ENCODE results near the gene DOHH. TPM values are rescaled to one million over a fixed set of nuclear protein-coding genes. Genes with fewer than 3 reads are reported as not detected.

DOHH gene
- total RNA-seq, 1 experiment from 2014 or later: 22.3 TPM

DNA sequence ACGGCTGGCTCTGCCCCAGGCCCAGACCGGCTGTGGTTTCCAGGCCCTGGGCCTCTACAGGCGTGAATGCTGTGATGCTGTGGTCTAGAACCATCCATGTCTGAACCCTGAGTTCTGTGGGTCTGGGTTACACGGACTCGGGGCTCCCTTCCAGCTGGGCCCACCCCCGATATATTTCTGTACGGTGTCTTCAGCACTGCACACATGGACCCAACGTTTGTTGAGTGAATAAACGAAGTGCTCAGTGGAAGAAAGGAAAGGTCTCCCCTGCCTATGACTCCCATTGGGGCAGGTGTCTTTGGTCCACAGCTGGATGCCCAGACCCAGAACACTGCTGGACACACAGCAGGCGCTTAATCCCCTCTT lies 45.2 kb upstream of the DOHH start:
- intact Hi-C loops (cut with micrococcal nuclease; ENCODE audit: unreplicated experiment): loop anchor here (10.0 kb wide), 1 partner anchor 159 kb away; the partner anchor contains the start of genes PIP5K1C and TJP3
- no peaks in the 10 kb centered on the region for H3K27me3 ChIP-seq (replicated peaks; ENCODE audit: insufficient read depth, low read depth, low read length, poor library complexity)
- no peak overlapping the region for H3K27ac ChIP-seq (ENCODE audit: low read depth, low read length, poor library complexity, severe bottlenecking)
- no peaks in the 10 kb centered on the region for H3K4me1 ChIP-seq (ENCODE audit: insufficient read depth, low read length, poor library complexity, severe bottlenecking)
- TF ChIP-seq, protein P1, sequence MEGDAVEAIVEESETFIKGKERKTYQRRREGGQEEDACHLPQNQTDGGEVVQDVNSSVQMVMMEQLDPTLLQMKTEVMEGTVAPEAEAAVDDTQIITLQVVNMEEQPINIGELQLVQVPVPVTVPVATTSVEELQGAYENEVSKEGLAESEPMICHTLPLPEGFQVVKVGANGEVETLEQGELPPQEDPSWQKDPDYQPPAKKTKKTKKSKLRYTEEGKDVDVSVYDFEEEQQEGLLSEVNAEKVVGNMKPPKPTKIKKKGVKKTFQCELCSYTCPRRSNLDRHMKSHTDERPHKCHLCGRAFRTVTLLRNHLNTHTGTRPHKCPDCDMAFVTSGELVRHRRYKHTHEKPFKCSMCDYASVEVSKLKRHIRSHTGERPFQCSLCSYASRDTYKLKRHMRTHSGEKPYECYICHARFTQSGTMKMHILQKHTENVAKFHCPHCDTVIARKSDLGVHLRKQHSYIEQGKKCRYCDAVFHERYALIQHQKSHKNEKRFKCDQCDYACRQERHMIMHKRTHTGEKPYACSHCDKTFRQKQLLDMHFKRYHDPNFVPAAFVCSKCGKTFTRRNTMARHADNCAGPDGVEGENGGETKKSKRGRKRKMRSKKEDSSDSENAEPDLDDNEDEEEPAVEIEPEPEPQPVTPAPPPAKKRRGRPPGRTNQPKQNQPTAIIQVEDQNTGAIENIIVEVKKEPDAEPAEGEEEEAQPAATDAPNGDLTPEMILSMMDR (conservative IDR thresholded peaks at IDR 0.05; ENCODE audit: low read depth, low read length): no peak
- TF ChIP-seq EZH2 (IDR thresholded peaks at IDR 0.05; ENCODE audit: borderline replicate concordance, low read depth, low read length, poor library complexity, severe bottlenecking): no peak
- ChIA-PET CTCF (no interaction called here), POLR2A (ENCODE audit: low non-redundant PET) (no interaction called here)
- BruUV-seq (replicated peaks): no TSS peak
- peaks cover 14% of the 10 kb centered on the region for H3K36me3 ChIP-seq (ENCODE audit: insufficient read depth, low read length, poor library complexity, severe bottlenecking)
- no peak for DNase-seq (ENCODE audit: low spot score)
- no peak overlapping the region for H3K4me3 ChIP-seq (ENCODE audit: low read depth, low read length, poor library complexity, severe bottlenecking)
- H3K9me3 ChIP-seq (ENCODE audit: low read depth, low read length, poor library complexity, severe bottlenecking): no peaks in the 10 kb centered on the region

DNA sequence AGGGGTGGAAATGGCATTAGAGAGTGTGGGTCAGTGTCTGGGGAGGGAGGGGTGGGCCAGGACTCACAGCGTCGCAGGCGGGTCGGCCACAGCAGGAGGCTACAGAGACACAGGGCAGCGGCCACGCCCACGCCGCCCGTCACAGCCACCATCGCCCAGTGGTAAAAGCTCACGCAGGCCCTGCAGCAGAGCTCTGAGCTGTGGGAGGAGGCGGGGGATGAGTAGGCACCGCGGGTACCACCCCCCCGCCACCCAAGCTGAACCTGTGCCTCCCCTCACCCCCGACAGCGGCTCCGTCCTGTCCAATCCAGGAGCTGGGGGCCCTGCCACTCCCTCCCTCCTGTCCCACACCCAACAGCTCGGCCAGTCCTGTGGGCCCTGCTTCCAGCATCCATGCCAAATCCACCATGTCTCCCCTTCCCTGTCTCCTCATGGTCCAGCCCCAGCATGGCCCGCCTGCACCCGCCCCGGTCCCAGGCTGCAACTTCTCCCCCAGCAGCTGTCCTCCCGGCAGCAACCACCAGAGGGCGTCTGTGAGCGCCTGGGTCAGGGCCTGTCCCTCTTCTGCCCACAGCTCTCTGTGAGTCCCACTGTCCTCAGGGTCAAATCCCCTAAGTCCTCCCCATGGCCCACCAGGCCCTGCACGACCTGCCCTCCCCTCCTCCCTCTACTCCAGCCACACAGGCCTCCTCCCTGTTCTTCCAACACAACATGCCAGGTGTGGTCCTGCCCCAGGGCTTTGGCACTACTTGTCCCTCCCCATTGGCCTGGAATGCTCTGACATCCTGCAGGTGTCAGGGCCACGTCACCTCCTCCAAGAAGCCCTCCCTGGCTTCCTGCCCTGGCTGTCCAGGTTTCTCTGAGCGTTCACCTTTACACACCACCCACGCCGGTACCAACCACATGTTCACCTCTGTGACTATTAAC lies 44.5 kb upstream of the DOHH start:
- Histone ChIP-seq H3K4me1 (ENCODE audit: insufficient read depth, low read length, poor library complexity, severe bottlenecking) (no peaks in the 10 kb centered on the region), H3K27ac (ENCODE audit: low read depth, low read length, poor library complexity, severe bottlenecking) (no peak overlapping the region), H3K4me3 (ENCODE audit: low read depth, low read length, poor library complexity, severe bottlenecking) (no peak overlapping the region), H3K36me3 (ENCODE audit: insufficient read depth, low read length, poor library complexity, severe bottlenecking) (peaks cover 14% of the 10 kb centered on the region), H3K27me3 (replicated peaks; ENCODE audit: insufficient read depth, low read depth, low read length, poor library complexity) (no peaks in the 10 kb centered on the region), H3K9me3 (ENCODE audit: low read depth, low read length, poor library complexity, severe bottlenecking) (no peaks in the 10 kb centered on the region)
- TF ChIP-seq, protein P1 (conservative IDR thresholded peaks at IDR 0.05; ENCODE audit: low read depth, low read length): peak; percentile 97
- no peak for TF ChIP-seq EZH2 (IDR thresholded peaks at IDR 0.05; ENCODE audit: borderline replicate concordance, low read depth, low read length, poor library complexity, severe bottlenecking)
- BruUV-seq (replicated peaks): no TSS peak
- CTCF ChIA-PET: interaction anchor here (0.6 to 0.8 kb wide), 3 partner anchors 12 to 40 kb away, joined by 5 to 7 read pairs (median 6); no protein-coding TSS in a partner anchor
- DNase-seq (ENCODE audit: low spot score): peak; percentile 61
- POLR2A ChIA-PET (ENCODE audit: low non-redundant PET): interaction anchor here (0.6 kb wide), 2 partner anchors 46 to 133 kb away, joined by 4 to 8 read pairs; no protein-coding TSS in a partner anchor
- intact Hi-C loops (cut with micrococcal nuclease; ENCODE audit: unreplicated experiment): loop anchor here (10.0 kb wide), 1 partner anchor 160 kb away; the partner anchor contains the start of genes PIP5K1C and TJP3

DNA sequence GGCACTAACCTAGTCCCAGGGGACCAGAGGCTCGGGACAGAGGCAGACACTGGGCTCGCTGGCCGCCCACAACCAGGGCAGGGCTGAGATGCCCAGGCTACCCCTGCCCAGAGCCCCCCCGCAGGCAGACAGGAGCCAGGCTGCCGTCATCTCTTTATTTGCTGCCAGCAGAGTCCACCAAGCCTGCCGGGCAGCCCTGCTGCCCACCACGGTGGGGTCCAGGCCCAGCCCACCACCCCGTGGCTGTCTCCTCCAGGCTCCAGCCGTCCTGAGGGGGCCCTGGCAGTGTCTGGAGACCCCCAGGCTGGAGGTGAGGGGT lies 43.5 kb upstream of the DOHH start:
- no peaks in the 10 kb centered on the region for H3K4me1 ChIP-seq (ENCODE audit: insufficient read depth, low read length, poor library complexity, severe bottlenecking)
- peaks cover 23% of the 10 kb centered on the region for H3K36me3 ChIP-seq (ENCODE audit: insufficient read depth, low read length, poor library complexity, severe bottlenecking)
- H3K27ac ChIP-seq (ENCODE audit: low read depth, low read length, poor library complexity, severe bottlenecking): no peak overlapping the region
- H3K27me3 ChIP-seq (replicated peaks; ENCODE audit: insufficient read depth, low read depth, low read length, poor library complexity): no peaks in the 10 kb centered on the region
- H3K4me3 ChIP-seq (ENCODE audit: low read depth, low read length, poor library complexity, severe bottlenecking): no peak overlapping the region
- no peak for TF ChIP-seq EZH2 (IDR thresholded peaks at IDR 0.05; ENCODE audit: borderline replicate concordance, low read depth, low read length, poor library complexity, severe bottlenecking)
- TF ChIP-seq, protein P1 (conservative IDR thresholded peaks at IDR 0.05; ENCODE audit: low read depth, low read length): no peak
- ChIA-PET CTCF (no interaction called here), POLR2A (ENCODE audit: low non-redundant PET) (no interaction called here)
- no peak for DNase-seq (ENCODE audit: low spot score)
- no peaks in the 10 kb centered on the region for H3K9me3 ChIP-seq (ENCODE audit: low read depth, low read length, poor library complexity, severe bottlenecking)
- intact Hi-C loops (cut with micrococcal nuclease; ENCODE audit: unreplicated experiment): loop anchor here (10.0 kb wide), 1 partner anchor 161 kb away; the partner anchor contains the start of genes PIP5K1C and TJP3
- no TSS peak for BruUV-seq (replicated peaks)

Measured in A673 (cell line).